HepG2 (cell line): ENCODE data around the gene VAMP8. TPM values are rescaled to one million over a fixed set of nuclear protein-coding genes. Genes with fewer than 3 reads are reported as not detected.

ENCODE experiments used
- ATF1 ChIP-seq: IDR thresholded peaks from 2 replicates; pipeline ENCODE4 v1.6.1; 2016; ENCODE audit warnings: mild to moderate bottlenecking, control low read depth
- GABPA ChIP-seq, 2 experiments: IDR thresholded peaks; 2 replicates each; pipeline ENCODE4 v1.6.1; 2011 to 2016; ENCODE audit warnings: low read depth in 2 of 2, low read length in 1 of 2, missing biosample characterization in 1 of 2, missing genetic modification characterization in 1 of 2
- NFIC ChIP-seq: IDR thresholded peaks from 2 replicates; pipeline ENCODE4 v1.6.1; 2012; ENCODE audit warnings: mild to moderate bottlenecking, low read length, inconsistent platforms
- RBFOX2 ChIP-seq: fragments of 200-400 bp; formaldehyde crosslinking; IDR thresholded peaks from 2 replicates; pipeline ENCODE4 v1.6.1; 2017; ENCODE audit warnings: low read depth, mild to moderate bottlenecking, low read length
- TIGD3 ChIP-seq: sonication (generic); formaldehyde crosslinking; IDR thresholded peaks from 2 replicates; pipeline ENCODE4 v1.5.1; 2020; ENCODE audit warnings: mild to moderate bottlenecking, missing genetic modification reagents, borderline replicate concordance
- WIZ ChIP-seq: sonication (generic); formaldehyde crosslinking; IDR thresholded peaks from 2 replicates; pipeline ENCODE4 v1.5.1; 2020; ENCODE audit warnings: mild to moderate bottlenecking, missing genetic modification reagents
- ZBTB25 ChIP-seq: IDR thresholded peaks from 2 replicates; pipeline ENCODE4 v1.6.1; 2018; ENCODE audit warnings: missing genetic modification reagents
- ZNF251 ChIP-seq: sonication (generic); formaldehyde crosslinking; IDR thresholded peaks from 2 replicates; pipeline ENCODE4 v1.9.0; 2021; ENCODE audit warnings: mild to moderate bottlenecking, missing genetic modification reagents
- ZNF329 ChIP-seq: sonication (generic); formaldehyde crosslinking; IDR thresholded peaks from 2 replicates; pipeline ENCODE4 v1.9.0; 2021; ENCODE audit warnings: low read depth, mild to moderate bottlenecking, missing genetic modification reagents
- ZNF512B ChIP-seq: sonication (generic); formaldehyde crosslinking; IDR thresholded peaks from 2 replicates; pipeline ENCODE4 v1.5.1; 2020; ENCODE audit warnings: missing genetic modification reagents, mild to moderate bottlenecking, borderline replicate concordance
- ZNF570 ChIP-seq: sonication (generic); formaldehyde crosslinking; IDR thresholded peaks from 2 replicates; pipeline ENCODE4 v1.4.0; 2020; ENCODE audit warnings: mild to moderate bottlenecking, missing genetic modification reagents, borderline replicate concordance
- ZNF749 ChIP-seq: sonication (generic); formaldehyde crosslinking; IDR thresholded peaks from 2 replicates; pipeline ENCODE4 v1.8.0; 2022; ENCODE audit warnings: mild to moderate bottlenecking, missing genetic modification reagents, moderate library complexity, borderline replicate concordance
- ZNF782 ChIP-seq: sonication (generic); formaldehyde crosslinking; IDR thresholded peaks from 2 replicates; pipeline ENCODE4 v1.4.0; 2020; ENCODE audit warnings: missing genetic modification reagents, mild to moderate bottlenecking, borderline replicate concordance
- ZSCAN25 ChIP-seq: sonication (generic); formaldehyde crosslinking; IDR thresholded peaks from 2 replicates; pipeline ENCODE4 v1.8.0; 2022; ENCODE audit warnings: mild to moderate bottlenecking, missing genetic modification reagents
- polyA plus RNA-seq, 8 experiments: library from polyadenylated mRNA; depleted of rRNA in 3 of 8; stranded (reverse) in 7 of 8; unstranded in 1 of 8; fragments of >200 nt; fragmentation: Illumina TruSeq in 4 of 8; extraction: Trizol in 4 of 8; gene quantifications; 2 replicates each; pipeline versions ENCODE4 v1.2.1 to v1.2.3, GENCODE V29; 2011 to 2016; ENCODE audit warnings: low read depth in 4 of 8, missing spikeins in 1 of 8, mixed read lengths in 1 of 8; ENCODE audit not compliant: insufficient read depth in 1 of 8
- total RNA-seq, 5 experiments: library from RNA; depleted of rRNA; stranded (reverse); fragments of >200 nt; fragmentation: Illumina TruSeq; extraction: Trizol; gene quantifications; 2 replicates each; pipeline ENCODE4 v1.2.3, GENCODE V29; 2016; ENCODE audit warnings: low read depth in 1 of 5
- TF ChIP-seq, protein P1 (sequence below): sonication (generic); formaldehyde crosslinking; conservative IDR thresholded peaks from 2 replicates; pipeline ENCODE4 v1.4.0; 2020; ENCODE audit warnings: missing genetic modification reagents
- TF ChIP-seq, protein P2 (sequence below): sonication (generic); formaldehyde crosslinking; IDR thresholded peaks from 2 replicates; pipeline ENCODE4 v1.9.0; 2021; ENCODE audit warnings: missing genetic modification reagents, borderline replicate concordance

Gene VAMP8
- total and polyA plus RNA-seq, 2 of the 13 experiments (the other 11 are each of a cell fraction or from before 2014, with no cell fraction given) = 83.3 to 157 TPM

- TF ChIP-seq ZNF512B = no peak
- TF ChIP-seq ATF1 (CRISPR knock-in tag) = no peak
- peak; percentile 100 for TF ChIP-seq RBFOX2
- TF ChIP-seq NFIC = no peak
- TF ChIP-seq ZNF329 = peak; percentile 82
- peak; percentile 66 for TF ChIP-seq ZBTB25 (CRISPR knock-in tag)
- peak; percentile 26; the same call in 1 of the 2 replicates for TF ChIP-seq ZNF749 (CRISPR knock-in tag)
- TF ChIP-seq GABPA (IDR thresholded peaks at IDR 0.05; ENCODE audit: low read depth, low read length) = no peak
- peak; percentile 73 for TF ChIP-seq GABPA (CRISPR knock-in tag; IDR thresholded peaks at IDR 0.05; ENCODE audit: low read depth)
- TF ChIP-seq TIGD3 = no peak; the same call in 1 of the 2 replicates
- TF ChIP-seq, protein P1, sequence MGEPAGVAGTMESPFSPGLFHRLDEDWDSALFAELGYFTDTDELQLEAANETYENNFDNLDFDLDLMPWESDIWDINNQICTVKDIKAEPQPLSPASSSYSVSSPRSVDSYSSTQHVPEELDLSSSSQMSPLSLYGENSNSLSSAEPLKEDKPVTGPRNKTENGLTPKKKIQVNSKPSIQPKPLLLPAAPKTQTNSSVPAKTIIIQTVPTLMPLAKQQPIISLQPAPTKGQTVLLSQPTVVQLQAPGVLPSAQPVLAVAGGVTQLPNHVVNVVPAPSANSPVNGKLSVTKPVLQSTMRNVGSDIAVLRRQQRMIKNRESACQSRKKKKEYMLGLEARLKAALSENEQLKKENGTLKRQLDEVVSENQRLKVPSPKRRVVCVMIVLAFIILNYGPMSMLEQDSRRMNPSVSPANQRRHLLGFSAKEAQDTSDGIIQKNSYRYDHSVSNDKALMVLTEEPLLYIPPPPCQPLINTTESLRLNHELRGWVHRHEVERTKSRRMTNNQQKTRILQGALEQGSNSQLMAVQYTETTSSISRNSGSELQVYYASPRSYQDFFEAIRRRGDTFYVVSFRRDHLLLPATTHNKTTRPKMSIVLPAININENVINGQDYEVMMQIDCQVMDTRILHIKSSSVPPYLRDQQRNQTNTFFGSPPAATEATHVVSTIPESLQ (CRISPR knock-in tag) = no peak
- peak; percentile 41 for TF ChIP-seq ZNF251 (CRISPR knock-in tag)
- no peak for TF ChIP-seq ZNF570 (CRISPR knock-in tag)
- peak; percentile 91 for TF ChIP-seq ZSCAN25 (CRISPR knock-in tag)
- TF ChIP-seq, protein P2, sequence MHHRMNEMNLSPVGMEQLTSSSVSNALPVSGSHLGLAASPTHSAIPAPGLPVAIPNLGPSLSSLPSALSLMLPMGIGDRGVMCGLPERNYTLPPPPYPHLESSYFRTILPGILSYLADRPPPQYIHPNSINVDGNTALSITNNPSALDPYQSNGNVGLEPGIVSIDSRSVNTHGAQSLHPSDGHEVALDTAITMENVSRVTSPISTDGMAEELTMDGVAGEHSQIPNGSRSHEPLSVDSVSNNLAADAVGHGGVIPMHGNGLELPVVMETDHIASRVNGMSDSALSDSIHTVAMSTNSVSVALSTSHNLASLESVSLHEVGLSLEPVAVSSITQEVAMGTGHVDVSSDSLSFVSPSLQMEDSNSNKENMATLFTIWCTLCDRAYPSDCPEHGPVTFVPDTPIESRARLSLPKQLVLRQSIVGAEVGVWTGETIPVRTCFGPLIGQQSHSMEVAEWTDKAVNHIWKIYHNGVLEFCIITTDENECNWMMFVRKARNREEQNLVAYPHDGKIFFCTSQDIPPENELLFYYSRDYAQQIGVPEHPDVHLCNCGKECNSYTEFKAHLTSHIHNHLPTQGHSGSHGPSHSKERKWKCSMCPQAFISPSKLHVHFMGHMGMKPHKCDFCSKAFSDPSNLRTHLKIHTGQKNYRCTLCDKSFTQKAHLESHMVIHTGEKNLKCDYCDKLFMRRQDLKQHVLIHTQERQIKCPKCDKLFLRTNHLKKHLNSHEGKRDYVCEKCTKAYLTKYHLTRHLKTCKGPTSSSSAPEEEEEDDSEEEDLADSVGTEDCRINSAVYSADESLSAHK = no peak
- TF ChIP-seq WIZ = peak; percentile 24
- peak; percentile 93 for TF ChIP-seq ZNF782 (CRISPR knock-in tag)
Observed at GRCh38 chr2:85538507-85539360, 38.7 kb upstream of the VAMP8 start, which contains the start of gene MAT2A (continued).
